Naive B cell (primary cell): ENCODE measurements around the gene PIP4K2A. TPM values are rescaled to one million over a fixed set of nuclear protein-coding genes. Genes with fewer than 3 reads are reported as not detected.

Experiments
- ATAC-seq, 2 donors: fragments of 150-1000 bp; cut with Tn5 transposase; 2 replicates each; pipeline ENCODE4 v1.10.0; 2021; ENCODE audit warnings: low read depth in 2 of 2, mild to moderate bottlenecking in 2 of 2, moderate library complexity in 2 of 2
- DNase-seq: peaks from one replicate; pipeline ENCODE4 v3.0.0; 2022
- H3K27ac Mint-ChIP-seq, 6 donors: one replicate each; pipeline ENCODE4 v1.8.0; 2020 to 2022; ENCODE audit warnings: mild to moderate bottlenecking in 6 of 6, mixed read lengths in 6 of 6, moderate library complexity in 5 of 6, inconsistent platforms in 2 of 6
- H3K27me3 Mint-ChIP-seq, 3 donors: one replicate each; pipeline ENCODE4 v1.8.0; 2021 to 2022; ENCODE audit warnings: mixed read lengths in 3 of 3, mild to moderate bottlenecking in 1 of 3
- H3K36me3 Mint-ChIP-seq, 2 donors: one replicate each; pipeline ENCODE4 v1.8.0; 2020 to 2022; ENCODE audit warnings: mixed read lengths in 2 of 2, inconsistent platforms in 1 of 2, mild to moderate bottlenecking in 1 of 2
- H3K4me1 Mint-ChIP-seq, 3 donors: one replicate each; pipeline ENCODE4 v1.8.0; 2020 to 2022; ENCODE audit warnings: mixed read lengths in 3 of 3, inconsistent platforms in 1 of 3, mild to moderate bottlenecking in 1 of 3, moderate library complexity in 1 of 3
- H3K4me3 Mint-ChIP-seq, 8 donors: one replicate each; pipeline ENCODE4 v1.8.0; 2020 to 2022; ENCODE audit warnings: mild to moderate bottlenecking in 8 of 8, mixed read lengths in 8 of 8, moderate library complexity in 8 of 8, inconsistent platforms in 2 of 8
- H3K9me3 Mint-ChIP-seq, 7 donors: one replicate each; pipeline ENCODE4 v1.8.0; 2020 to 2022; ENCODE audit warnings: mixed read lengths in 7 of 7, mild to moderate bottlenecking in 5 of 7, inconsistent platforms in 2 of 7, moderate library complexity in 1 of 7
- polyA plus RNA-seq, 6 donors: library from polyadenylated mRNA; unstranded; fragments of 300-500 nt; fragmentation: Illumina TruSeq; gene quantifications; one replicate each; pipeline ENCODE4 v1.2.3, GENCODE V29; 2021; ENCODE audit warnings: low read depth in 6 of 6

The PIP4K2A gene
- polyA plus RNA-seq, 6 donors from 2014 or later, result 16.8 to 45.7 (median 26.3) TPM

- no peaks in the 10 kb centered on the region for H3K36me3 Mint-ChIP-seq
- peak overlapping the region; percentile 36 to 89 (median 86) for H3K27ac Mint-ChIP-seq
- H3K9me3 Mint-ChIP-seq, result no peaks in the 10 kb centered on the region
- ATAC-seq, result peak; percentile 34 to 44
- H3K4me1 Mint-ChIP-seq, result peaks cover 49 to 70% (median 64%) of the 10 kb centered on the region in 3 donors
- peak overlapping the region in 4 of 8 donors; percentile 45 to 62 (median 56) for H3K4me3 Mint-ChIP-seq
- no peaks in the 10 kb centered on the region for H3K27me3 Mint-ChIP-seq
- DNase-seq, result no peak
Measured at GRCh38 chr10:22682237-22683139, 31.9 kb downstream of the PIP4K2A start.

- peak overlapping the region in 1 of 8 donors; percentile 6 for H3K4me3 Mint-ChIP-seq
- no peaks in the 10 kb centered on the region for H3K9me3 Mint-ChIP-seq
- H3K27me3 Mint-ChIP-seq, result no peaks in the 10 kb centered on the region
- ATAC-seq (no peak), DNase-seq (no peak)
- peak overlapping the region in 2 of 6 donors; percentile 36 to 89 for H3K27ac Mint-ChIP-seq
- no peaks in the 10 kb centered on the region for H3K36me3 Mint-ChIP-seq
- peaks cover 49 to 70% (median 69%) of the 10 kb centered on the region in 3 donors for H3K4me1 Mint-ChIP-seq
Measured at GRCh38 chr10:22681783-22682183, 32.6 kb downstream of the PIP4K2A start.

GRCh38 chr10:22681301-22681700 is 33.1 kb downstream of the PIP4K2A start:
- H3K36me3 Mint-ChIP-seq, result no peaks in the 10 kb centered on the region
- H3K27ac Mint-ChIP-seq, result peak overlapping the region in 2 of 6 donors; percentile 81 to 82
- no peaks in the 10 kb centered on the region for H3K9me3 Mint-ChIP-seq
- no peak for DNase-seq
- H3K4me1 Mint-ChIP-seq, result peaks cover 53 to 73% (median 72%) of the 10 kb centered on the region in 3 donors
- H3K27me3 Mint-ChIP-seq, result no peaks in the 10 kb centered on the region
- no peak overlapping the region for H3K4me3 Mint-ChIP-seq
- ATAC-seq, result no peak

GRCh38 chr10:22679608-22680007 is 34.8 kb downstream of the PIP4K2A start:
- Mint-ChIP-seq H3K4me1 (peaks cover 54 to 73% (median 71%) of the 10 kb centered on the region in 3 donors), H3K4me3 (no peak overlapping the region), H3K27me3 (no peaks in the 10 kb centered on the region), H3K9me3 (no peaks in the 10 kb centered on the region), H3K27ac (peak overlapping the region in 1 of 6 donors; percentile 44), H3K36me3 (peaks cover 0 to 3% of the 10 kb centered on the region in 2 donors)
- no peak for ATAC-seq
- no peak for DNase-seq

GRCh38 chr10:22677333-22677732 is 37.0 kb downstream of the PIP4K2A start:
- peaks cover 50 to 74% (median 68%) of the 10 kb centered on the region in 3 donors for H3K4me1 Mint-ChIP-seq
- peak overlapping the region in 1 of 8 donors; percentile 41 for H3K4me3 Mint-ChIP-seq
- peaks cover 0 to 3% of the 10 kb centered on the region in 2 donors for H3K36me3 Mint-ChIP-seq
- H3K27ac Mint-ChIP-seq, result peak overlapping the region in 4 of 6 donors; percentile 5 to 62 (median 18)
- H3K9me3 Mint-ChIP-seq, result no peaks in the 10 kb centered on the region
- H3K27me3 Mint-ChIP-seq, result no peaks in the 10 kb centered on the region
- DNase-seq, result no peak
- no peak for ATAC-seq

- peaks cover 0 to 3% of the 10 kb centered on the region in 2 donors for H3K36me3 Mint-ChIP-seq
- peaks cover 54 to 71% (median 69%) of the 10 kb centered on the region in 3 donors for H3K4me1 Mint-ChIP-seq
- no peak overlapping the region for H3K4me3 Mint-ChIP-seq
- DNase-seq (no peak), ATAC-seq (no peak)
- no peaks in the 10 kb centered on the region for H3K27me3 Mint-ChIP-seq
- no peaks in the 10 kb centered on the region for H3K9me3 Mint-ChIP-seq
- H3K27ac Mint-ChIP-seq, result peak overlapping the region in 4 of 6 donors; percentile 2 to 51 (median 32)
Measured at GRCh38 chr10:22676435-22676834, 37.9 kb downstream of the PIP4K2A start.

- Mint-ChIP-seq H3K4me3 (no peak overlapping the region), H3K36me3 (peaks cover 0 to 3% of the 10 kb centered on the region in 2 donors), H3K27ac (no peak overlapping the region), H3K27me3 (no peaks in the 10 kb centered on the region), H3K9me3 (no peaks in the 10 kb centered on the region), H3K4me1 (peaks cover 51 to 67% (median 62%) of the 10 kb centered on the region in 3 donors)
- DNase-seq (no peak), ATAC-seq (no peak)
Measured at GRCh38 chr10:22674573-22674930, 39.8 kb downstream of the PIP4K2A start.

- Mint-ChIP-seq H3K27me3 (no peaks in the 10 kb centered on the region), H3K9me3 (no peaks in the 10 kb centered on the region), H3K36me3 (peaks cover 0 to 3% of the 10 kb centered on the region in 2 donors), H3K27ac (peak overlapping the region in 1 of 6 donors; percentile 28), H3K4me3 (no peak overlapping the region), H3K4me1 (peaks cover 55 to 72% (median 63%) of the 10 kb centered on the region in 3 donors)
- DNase-seq (no peak), ATAC-seq (no peak)
Measured at GRCh38 chr10:22673785-22674572, 40.4 kb downstream of the PIP4K2A start.

GRCh38 chr10:22673091-22673392 is 41.3 kb downstream of the PIP4K2A start:
- Mint-ChIP-seq H3K27me3 (no peaks in the 10 kb centered on the region), H3K9me3 (no peaks in the 10 kb centered on the region), H3K27ac (peak overlapping the region in 3 of 6 donors; percentile 36 to 88 (median 39)), H3K36me3 (peaks cover 0 to 3% of the 10 kb centered on the region in 2 donors), H3K4me3 (peak overlapping the region in 1 of 8 donors; percentile 37), H3K4me1 (peaks cover 59 to 76% (median 69%) of the 10 kb centered on the region in 3 donors)
- DNase-seq (no peak), ATAC-seq (no peak)

- Mint-ChIP-seq H3K27ac (peak overlapping the region in 3 of 6 donors; percentile 8 to 88 (median 13)), H3K27me3 (no peaks in the 10 kb centered on the region), H3K36me3 (peaks cover 0 to 3% of the 10 kb centered on the region in 2 donors), H3K4me1 (peaks cover 57 to 77% (median 69%) of the 10 kb centered on the region in 3 donors), H3K4me3 (peak overlapping the region in 1 of 8 donors; percentile 11), H3K9me3 (no peaks in the 10 kb centered on the region)
- ATAC-seq (no peak), DNase-seq (no peak)
Measured at GRCh38 chr10:22672319-22673090, 41.9 kb downstream of the PIP4K2A start.

- no peaks in the 10 kb centered on the region for H3K27me3 Mint-ChIP-seq
- no peaks in the 10 kb centered on the region for H3K9me3 Mint-ChIP-seq
- no peaks in the 10 kb centered on the region for H3K36me3 Mint-ChIP-seq
- DNase-seq (no peak), ATAC-seq (no peak)
- peak overlapping the region in 1 of 6 donors; percentile 49 for H3K27ac Mint-ChIP-seq
- H3K4me3 Mint-ChIP-seq, result no peak overlapping the region
- peaks cover 48 to 77% (median 62%) of the 10 kb centered on the region in 3 donors for H3K4me1 Mint-ChIP-seq
Measured at GRCh38 chr10:22670788-22671187, 43.6 kb downstream of the PIP4K2A start.

- DNase-seq (no peak), ATAC-seq (no peak)
- Mint-ChIP-seq H3K9me3 (no peaks in the 10 kb centered on the region), H3K36me3 (no peaks in the 10 kb centered on the region), H3K27ac (peak overlapping the region in 3 of 6 donors; percentile 12 to 87 (median 15)), H3K27me3 (no peaks in the 10 kb centered on the region), H3K4me1 (peaks cover 50 to 70% (median 52%) of the 10 kb centered on the region in 3 donors), H3K4me3 (peak overlapping the region in 1 of 8 donors; percentile 18)
Measured at GRCh38 chr10:22669163-22669711, 45.1 kb downstream of the PIP4K2A start.
